Activated CD8-positive, alpha-beta memory T cell treated with anti-CD3 and anti-CD28 coated beads for 4 hours (primary cell): ENCODE data around the gene ZHX3.

Source experiments
- DNase-seq, 2 donors: peaks; one replicate each; pipeline ENCODE4 v3.0.0-alpha.2; 2020; ENCODE audit warnings: low read depth in 2 of 2

ZHX3 gene

GRCh38 chr20:41171736-41172295 is 145.7 kb downstream of the ZHX3 start:
- DNase-seq, result no peak

- no peak for DNase-seq
Measured at GRCh38 chr20:41170386-41171105, 147.0 kb downstream of the ZHX3 start.

GRCh38 chr20:41169791-41170351 is 147.7 kb downstream of the ZHX3 start:
- no peak for DNase-seq

GRCh38 chr20:41169162-41169690 is 148.3 kb downstream of the ZHX3 start:
- DNase-seq, result no peak

GRCh38 chr20:41168281-41169161 is 149.0 kb downstream of the ZHX3 start:
- no peak for DNase-seq

- no peak for DNase-seq
Measured at GRCh38 chr20:41167481-41168253, 149.9 kb downstream of the ZHX3 start.

GRCh38 chr20:41167118-41167470 is 150.4 kb downstream of the ZHX3 start:
- no peak for DNase-seq

- no peak for DNase-seq
Measured at GRCh38 chr20:41166201-41167117, 151.1 kb downstream of the ZHX3 start.

- no peak for DNase-seq
Measured at GRCh38 chr20:41165001-41165882, 152.3 kb downstream of the ZHX3 start.

- DNase-seq, result no peak
Measured at GRCh38 chr20:41163821-41164220, 153.7 kb downstream of the ZHX3 start.

- no peak for DNase-seq
Measured at GRCh38 chr20:41162396-41162795, 155.1 kb downstream of the ZHX3 start.

GRCh38 chr20:41161886-41162285 is 155.6 kb downstream of the ZHX3 start:
- no peak for DNase-seq

GRCh38 chr20:41160686-41161085 is 156.8 kb downstream of the ZHX3 start:
- no peak for DNase-seq

GRCh38 chr20:41159547-41159946 is 158.0 kb downstream of the ZHX3 start:
- no peak for DNase-seq

GRCh38 chr20:41158082-41158625 is 159.4 kb downstream of the ZHX3 start:
- DNase-seq, result no peak

- no peak for DNase-seq
Measured at GRCh38 chr20:41155261-41155660, 162.3 kb downstream of the ZHX3 start.

- DNase-seq, result no peak
Measured at GRCh38 chr20:41154436-41155176, 162.9 kb downstream of the ZHX3 start.

GRCh38 chr20:41152108-41152757 is 165.3 kb downstream of the ZHX3 start:
- no peak for DNase-seq
